Neural progenitor cell (in vitro differentiated cells): Measurements from ENCODE around the gene OR6B3. TPM values are rescaled to one million over a fixed set of nuclear protein-coding genes. Genes with fewer than 3 reads are reported as not detected.

Experiments used
- DNase-seq: peaks from one replicate; pipeline ENCODE4 v3.0.0-alpha.2; 2016; ENCODE audit warnings: low spot score
- H2AFZ ChIP-seq: fragments of 200-600 bp; sonication (generic); replicated peaks from 2 replicates; pipeline ENCODE4 v1.6.1; 2016; ENCODE audit warnings: antibody characterized with exemption
- H3F3A ChIP-seq: fragments of 200-600 bp; sonication (generic); 2 replicates; pipeline ENCODE4 v1.6.1; 2016; ENCODE audit warnings: antibody characterized with exemption, low read depth
- H3K27ac ChIP-seq: fragments of 200-600 bp; sonication (generic); 2 replicates; pipeline ENCODE4 v1.5.1; 2016; ENCODE audit warnings: mild to moderate bottlenecking
- H3K27me3 ChIP-seq: fragments of 200-600 bp; sonication (generic); 2 replicates; pipeline ENCODE4 v1.6.1; 2016; ENCODE audit warnings: mild to moderate bottlenecking, moderate library complexity
- H3K36me3 ChIP-seq: fragments of 200-600 bp; sonication (generic); 2 replicates; pipeline ENCODE4 v1.5.1; 2016
- H3K4me1 ChIP-seq: fragments of 200-600 bp; sonication (generic); 2 replicates; pipeline ENCODE4 v1.6.1; 2016; ENCODE audit warnings: mixed run types
- H3K4me2 ChIP-seq: fragments of 200-600 bp; sonication (generic); 2 replicates; pipeline ENCODE4 v1.6.1; 2016
- H3K4me3 ChIP-seq: fragments of 200-600 bp; sonication (generic); 2 replicates; pipeline ENCODE4 v1.5.1; 2016
- H3K79me2 ChIP-seq: fragments of 200-600 bp; sonication (generic); 2 replicates; pipeline ENCODE4 v1.6.1; 2016; ENCODE audit warnings: low read depth
- H3K9ac ChIP-seq: fragments of 200-600 bp; sonication (generic); 2 replicates; pipeline ENCODE4 v1.6.1; 2016
- H3K9me3 ChIP-seq: fragments of 200-600 bp; sonication (generic); 2 replicates; pipeline ENCODE4 v1.5.1; 2016; ENCODE audit warnings: low read depth
- H4K20me1 ChIP-seq: fragments of 200-600 bp; sonication (generic); 2 replicates; pipeline ENCODE4 v1.6.1; 2016; ENCODE audit warnings: low read depth
- H3K27ac Mint-ChIP-seq: 3 replicates; pipeline ENCODE4 v1.8.0; 2021; ENCODE audit warnings: mixed read lengths
- H3K27me3 Mint-ChIP-seq: 2 replicates; pipeline ENCODE4 v1.8.0; 2022; ENCODE audit warnings: low read depth, mild to moderate bottlenecking, inconsistent platforms, moderate library complexity, mixed read lengths; ENCODE audit not compliant: insufficient read depth
- H3K36me3 Mint-ChIP-seq: 3 replicates; pipeline ENCODE4 v1.8.0; 2021; ENCODE audit warnings: mixed read lengths
- H3K4me1 Mint-ChIP-seq: 3 replicates; pipeline ENCODE4 v1.8.0; 2021; ENCODE audit warnings: mixed read lengths
- H3K4me3 Mint-ChIP-seq: 3 replicates; pipeline ENCODE4 v1.8.0; 2021; ENCODE audit warnings: mild to moderate bottlenecking, moderate library complexity, mixed read lengths
- H3K9me3 Mint-ChIP-seq: 3 replicates; pipeline ENCODE4 v1.8.0; 2020; ENCODE audit warnings: mixed read lengths
- EZH2 ChIP-seq: fragments of 200-600 bp; sonication (generic); IDR thresholded peaks from 2 replicates; pipeline ENCODE4 v1.6.1; 2017; ENCODE audit warnings: antibody characterized with exemption, mild to moderate bottlenecking, moderate library complexity
- EZH2phosphoT487 ChIP-seq: fragments of 200-600 bp; sonication (generic); IDR thresholded peaks from 2 replicates; pipeline ENCODE4 v1.6.1; 2017; ENCODE audit warnings: antibody characterized with exemption
- total RNA-seq: library from RNA; depleted of rRNA; stranded (reverse); fragments of >200 nt; gene quantifications from 2 replicates; pipeline ENCODE4 v1.2.3, GENCODE V29; 2015; ENCODE audit warnings: low replicate concordance
- TF ChIP-seq, protein P1 (sequence below): fragments of 200-600 bp; sonication (generic); IDR thresholded peaks from 2 replicates; pipeline ENCODE4 v1.5.1; 2017; ENCODE audit warnings: antibody characterized with exemption, mild to moderate bottlenecking

Gene OR6B3
- total RNA-seq, 1 donor from 2014 or later, result not detected

DNA sequence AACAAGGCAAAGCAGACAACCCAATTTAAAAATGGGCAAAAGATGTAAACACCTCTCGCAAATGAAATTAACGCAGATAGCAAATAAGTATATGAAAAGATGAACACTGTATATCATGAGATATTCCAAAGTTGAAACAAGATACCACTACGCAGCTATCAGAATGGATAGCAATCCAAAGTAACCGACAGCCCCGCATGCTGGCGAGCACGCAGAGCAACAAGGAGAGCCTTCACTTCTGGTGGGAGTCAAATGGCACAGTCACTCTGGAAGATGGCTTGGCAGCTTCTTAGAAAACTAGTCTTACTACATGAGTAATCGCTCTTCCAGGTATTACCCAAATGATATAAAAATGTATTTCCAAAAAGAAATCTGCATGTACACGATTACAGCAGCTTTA, 29.5 kb downstream of the OR6B3 start:
- Mint-ChIP-seq H3K9me3 (peaks cover 5% of the 10 kb centered on the region), H3K4me3 (peak overlapping the region; percentile 97), H3K27me3 (peaks cover 2% of the 10 kb centered on the region), H3K36me3 (peaks cover 7% of the 10 kb centered on the region), H3K27ac (no peak overlapping the region), H3K4me1 (peaks cover 18% of the 10 kb centered on the region)
- no peak for DNase-seq
- peaks cover 35% of the 10 kb centered on the region for H3K79me2 ChIP-seq
- no peaks in the 10 kb centered on the region for H3K9me3 ChIP-seq
- H3K9ac ChIP-seq, result peak overlapping the region; percentile 95
- TF ChIP-seq EZH2 (no peak), EZH2phosphoT487 (no peak)
- TF ChIP-seq, protein P1, sequence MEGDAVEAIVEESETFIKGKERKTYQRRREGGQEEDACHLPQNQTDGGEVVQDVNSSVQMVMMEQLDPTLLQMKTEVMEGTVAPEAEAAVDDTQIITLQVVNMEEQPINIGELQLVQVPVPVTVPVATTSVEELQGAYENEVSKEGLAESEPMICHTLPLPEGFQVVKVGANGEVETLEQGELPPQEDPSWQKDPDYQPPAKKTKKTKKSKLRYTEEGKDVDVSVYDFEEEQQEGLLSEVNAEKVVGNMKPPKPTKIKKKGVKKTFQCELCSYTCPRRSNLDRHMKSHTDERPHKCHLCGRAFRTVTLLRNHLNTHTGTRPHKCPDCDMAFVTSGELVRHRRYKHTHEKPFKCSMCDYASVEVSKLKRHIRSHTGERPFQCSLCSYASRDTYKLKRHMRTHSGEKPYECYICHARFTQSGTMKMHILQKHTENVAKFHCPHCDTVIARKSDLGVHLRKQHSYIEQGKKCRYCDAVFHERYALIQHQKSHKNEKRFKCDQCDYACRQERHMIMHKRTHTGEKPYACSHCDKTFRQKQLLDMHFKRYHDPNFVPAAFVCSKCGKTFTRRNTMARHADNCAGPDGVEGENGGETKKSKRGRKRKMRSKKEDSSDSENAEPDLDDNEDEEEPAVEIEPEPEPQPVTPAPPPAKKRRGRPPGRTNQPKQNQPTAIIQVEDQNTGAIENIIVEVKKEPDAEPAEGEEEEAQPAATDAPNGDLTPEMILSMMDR, result no peak
- peaks cover 8% of the 10 kb centered on the region for H3F3A ChIP-seq
- peak overlapping the region; percentile 93 for H3K4me2 ChIP-seq
- H2AFZ ChIP-seq, result no peak overlapping the region
- H3K27me3 ChIP-seq, result peaks cover 27% of the 10 kb centered on the region
- H4K20me1 ChIP-seq, result peaks cover 16% of the 10 kb centered on the region
- peaks cover 6% of the 10 kb centered on the region for H3K4me1 ChIP-seq
- H3K27ac ChIP-seq, result no peak overlapping the region
- H3K36me3 ChIP-seq, result no peaks in the 10 kb centered on the region
- peak overlapping the region; percentile 99 for H3K4me3 ChIP-seq

DNA sequence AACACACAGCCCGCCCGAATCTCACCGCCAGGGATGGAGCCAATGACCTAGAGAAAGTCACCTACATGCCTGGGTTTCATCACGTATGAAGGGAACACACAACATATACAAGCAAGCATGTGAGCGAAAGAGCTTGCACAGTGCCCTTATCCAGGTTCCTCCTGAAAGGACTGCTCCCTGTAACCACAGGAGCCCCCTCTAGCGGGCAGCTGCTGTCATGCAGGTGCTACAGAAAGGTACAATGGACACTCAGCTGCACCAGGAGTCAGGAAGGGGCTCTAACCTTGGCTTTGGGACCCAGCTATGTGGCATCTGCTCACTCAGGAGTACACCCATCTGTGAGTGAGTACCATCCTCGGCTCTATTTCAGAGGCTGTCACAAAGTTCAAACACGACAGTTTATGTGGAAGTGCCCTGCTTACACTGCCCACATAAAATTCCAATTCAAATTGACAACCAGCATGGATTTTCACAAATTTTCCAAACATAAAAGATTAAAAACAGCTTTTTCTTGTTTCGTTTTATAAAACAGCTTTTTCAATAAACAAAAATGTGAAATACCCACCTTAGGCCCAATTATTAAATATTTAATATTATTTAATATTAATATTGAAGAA, 31.7 kb downstream of the OR6B3 start:
- no peak overlapping the region for H3K4me3 Mint-ChIP-seq
- no peak overlapping the region for H2AFZ ChIP-seq
- peaks cover 2% of the 10 kb centered on the region for H3K27me3 Mint-ChIP-seq

DNA sequence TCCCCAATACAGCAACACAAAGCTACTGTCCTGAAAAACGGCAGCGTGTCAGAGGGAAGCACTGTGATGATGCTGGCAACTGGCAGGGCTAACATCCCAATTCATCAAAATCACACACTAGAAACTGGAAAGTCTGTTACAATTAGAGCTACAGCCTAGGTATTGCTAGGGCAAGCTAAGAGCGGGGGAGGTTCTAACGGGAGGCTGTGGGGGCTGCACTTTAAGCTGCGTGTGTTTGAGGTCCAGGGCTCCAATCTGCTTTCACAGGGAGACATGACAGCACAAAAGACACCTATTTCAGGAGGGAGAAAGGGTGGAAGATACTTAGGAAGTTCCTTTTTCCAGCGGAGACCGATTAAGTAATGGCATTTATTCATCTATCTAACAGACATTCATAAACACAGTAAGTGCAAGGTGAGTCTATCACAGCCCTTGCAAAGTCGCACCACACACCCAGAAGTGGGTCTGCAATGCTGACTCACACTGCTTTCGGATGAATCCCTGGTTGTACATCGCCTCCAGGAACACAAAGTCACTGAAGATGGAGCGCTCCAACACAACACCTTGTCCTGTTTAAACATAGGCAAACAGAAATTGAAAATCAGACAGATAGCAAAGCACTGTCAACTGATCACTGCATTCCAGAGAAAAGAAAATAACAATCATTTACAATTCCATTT, 35.1 kb downstream of the OR6B3 start:
- H3K27ac ChIP-seq, result no peak overlapping the region
- no peaks in the 10 kb centered on the region for H3F3A ChIP-seq
- H3K9me3 ChIP-seq, result no peaks in the 10 kb centered on the region
- peaks cover 14% of the 10 kb centered on the region for H4K20me1 ChIP-seq
- H2AFZ ChIP-seq, result no peak overlapping the region
- Mint-ChIP-seq H3K27ac (no peak overlapping the region), H3K36me3 (peaks cover 30% of the 10 kb centered on the region), H3K4me1 (peaks cover 4% of the 10 kb centered on the region), H3K9me3 (no peaks in the 10 kb centered on the region), H3K27me3 (peaks cover 2% of the 10 kb centered on the region), H3K4me3 (no peak overlapping the region)
- H3K27me3 ChIP-seq, result no peaks in the 10 kb centered on the region
- no peak overlapping the region for H3K4me3 ChIP-seq
- peaks cover 16% of the 10 kb centered on the region for H3K79me2 ChIP-seq
- H3K4me1 ChIP-seq, result no peaks in the 10 kb centered on the region
- peaks cover under 1% of the 10 kb centered on the region for H3K36me3 ChIP-seq
- no peak overlapping the region for H3K4me2 ChIP-seq
- TF ChIP-seq, protein P1, result no peak
- TF ChIP-seq EZH2phosphoT487, result no peak
- no peak for TF ChIP-seq EZH2
- H3K9ac ChIP-seq, result no peak overlapping the region
- no peak for DNase-seq

More for the DNA sequence above, 31.7 kb downstream of the OR6B3 start:
- H3K79me2 ChIP-seq, result peaks cover 35% of the 10 kb centered on the region
- Mint-ChIP-seq H3K27ac (no peak overlapping the region), H3K9me3 (peaks cover 3% of the 10 kb centered on the region), H3K4me1 (peaks cover 18% of the 10 kb centered on the region), H3K36me3 (peaks cover 21% of the 10 kb centered on the region)
- H3K27me3 ChIP-seq, result peaks cover 5% of the 10 kb centered on the region
- H3K36me3 ChIP-seq, result no peaks in the 10 kb centered on the region
- no peak overlapping the region for H3K9ac ChIP-seq
- TF ChIP-seq EZH2, result no peak
- TF ChIP-seq, protein P1, result peak; percentile 84
- no peak for TF ChIP-seq EZH2phosphoT487
- peaks cover 16% of the 10 kb centered on the region for H4K20me1 ChIP-seq
- no peak overlapping the region for H3K27ac ChIP-seq
- peaks cover 8% of the 10 kb centered on the region for H3F3A ChIP-seq
- no peak overlapping the region for H3K4me2 ChIP-seq
- H3K4me1 ChIP-seq, result peaks cover 6% of the 10 kb centered on the region
- H3K9me3 ChIP-seq, result no peaks in the 10 kb centered on the region
- H3K4me3 ChIP-seq, result no peak overlapping the region
- DNase-seq, result peak; percentile 80
